Panc1 (cell line): ENCODE measurements around the gene ASMTL. TPM values are rescaled to one million over a fixed set of nuclear protein-coding genes. Genes with fewer than 3 reads are reported as not detected.
"Not testable (repeated sequence)": the region's sequence is repeated elsewhere in the genome, so short reads cannot be mapped to it uniquely, and the experiment has no call there.

Experiments
- ATAC-seq: fragments of 200-7000 bp; cut with Tn5 transposase; 2 replicates; pipeline ENCODE4 v1.9.1; 2020; ENCODE audit warnings: mild to moderate bottlenecking, moderate library complexity
- BruUV-seq: library from RNA; stranded (reverse); fragments of 400-500 nt; replicated peaks from 2 replicates; lab custom pipeline; 2021; lab: Mats Ljungman, UMichigan
- CTCF ChIA-PET: fragments of 300-600 bp; sonication (Branson Sonifier 250); formaldehyde crosslinking; loops from one replicate; lab custom pipeline; 2022; ENCODE audit warnings: antibody characterized with exemption; lab: Charles Lee
- POLR2A ChIA-PET: fragments of 300-600 bp; sonication (Branson Sonifier 250); formaldehyde crosslinking; loops from one replicate; lab custom pipeline; 2022; ENCODE audit warnings: antibody characterized with exemption; lab: Charles Lee
- DNase-seq: peaks from one replicate; pipeline ENCODE4 v3.0.0-alpha.2; 2010; ENCODE audit warnings: low read depth, low spot score
- H3K27ac ChIP-seq: 2 replicates; pipeline ENCODE4 v1.5.1; 2011; ENCODE audit warnings: mild to moderate bottlenecking, low read length, inconsistent platforms
- H3K27me3 ChIP-seq: fragments of 200-500 bp; sonication (Bioruptor generic); 2 replicates; pipeline ENCODE4 v1.6.0; 2014; ENCODE audit warnings: low read length, inconsistent platforms; ENCODE audit not compliant: control insufficient read depth, insufficient read depth
- H3K36me3 ChIP-seq: fragments of 200-500 bp; sonication (Bioruptor generic); 2 replicates; pipeline ENCODE4 v1.5.1; 2014; ENCODE audit warnings: inconsistent platforms, mild to moderate bottlenecking, low read length, moderate library complexity; ENCODE audit not compliant: control insufficient read depth, insufficient read depth
- H3K4me1 ChIP-seq: 2 replicates; pipeline ENCODE4 v1.5.1; 2011; ENCODE audit warnings: inconsistent platforms, mild to moderate bottlenecking, low read length, moderate library complexity; ENCODE audit not compliant: control insufficient read depth, insufficient read depth
- H3K4me3 ChIP-seq, 2 experiments: 2 replicates each; pipeline ENCODE4 v1.5.1; 2011 to 2012; ENCODE audit warnings: low read depth in 2 of 2, low read length in 2 of 2, mild to moderate bottlenecking in 2 of 2, inconsistent platforms in 1 of 2, moderate library complexity in 1 of 2
- H3K9me3 ChIP-seq: fragments of 200-500 bp; sonication (Bioruptor generic); 2 replicates; pipeline ENCODE4 v1.5.1; 2014; ENCODE audit warnings: low read depth, mild to moderate bottlenecking, inconsistent platforms, low read length, moderate library complexity; ENCODE audit not compliant: control insufficient read depth, insufficient read depth
- CTCF ChIP-seq: fragments of 450-650 bp; IDR thresholded peaks from 2 replicates; pipeline ENCODE4 v1.5.1; 2017; ENCODE audit warnings: mild to moderate bottlenecking
- POLR2AphosphoS5 ChIP-seq: IDR thresholded peaks from 2 replicates; pipeline ENCODE4 v1.6.1; 2012; ENCODE audit warnings: mild to moderate bottlenecking, low read depth, low read length, moderate library complexity
- REST ChIP-seq, 2 experiments: IDR thresholded peaks; 2 replicates each; pipeline ENCODE4 v1.6.1; 2011 to 2012; ENCODE audit warnings: low read depth in 2 of 2, control low read depth in 1 of 2, low read length in 1 of 2, mild to moderate bottlenecking in 1 of 2, moderate library complexity in 1 of 2; ENCODE audit not compliant: insufficient read depth in 1 of 2
- SIN3A ChIP-seq: IDR thresholded peaks from 2 replicates; pipeline ENCODE4 v1.6.1; 2012; ENCODE audit warnings: low read depth, mild to moderate bottlenecking, low read length, moderate library complexity, borderline replicate concordance; ENCODE audit not compliant: insufficient read depth
- TCF7L2 ChIP-seq: IDR thresholded peaks from 2 replicates; pipeline ENCODE4 v1.6.1; 2011; ENCODE audit warnings: mild to moderate bottlenecking, low read depth, low read length, inconsistent platforms
- in situ Hi-C: cut with HindIII; loops from 2 replicates; pipeline ENCODE4 v1.10.0; 2016; ENCODE audit warnings: low sequenced_read_pairs, low pct_unique_long_range_greater_than_20kb
- intact Hi-C: fragments of 100-400 bp; cut with micrococcal nuclease; formaldehyde crosslinking; loops from one replicate; pipeline ENCODE4 v1.10.0; 2022; ENCODE audit not compliant: unreplicated experiment
- total RNA-seq: library from RNA; stranded (reverse); gene quantifications from one replicate; pipeline ENCODE4 v1.2.1, GENCODE V29; 2021; ENCODE audit not compliant: unreplicated experiment

Gene ASMTL
- total RNA-seq, 1 experiment from 2014 or later: 16.5 TPM

DNA sequence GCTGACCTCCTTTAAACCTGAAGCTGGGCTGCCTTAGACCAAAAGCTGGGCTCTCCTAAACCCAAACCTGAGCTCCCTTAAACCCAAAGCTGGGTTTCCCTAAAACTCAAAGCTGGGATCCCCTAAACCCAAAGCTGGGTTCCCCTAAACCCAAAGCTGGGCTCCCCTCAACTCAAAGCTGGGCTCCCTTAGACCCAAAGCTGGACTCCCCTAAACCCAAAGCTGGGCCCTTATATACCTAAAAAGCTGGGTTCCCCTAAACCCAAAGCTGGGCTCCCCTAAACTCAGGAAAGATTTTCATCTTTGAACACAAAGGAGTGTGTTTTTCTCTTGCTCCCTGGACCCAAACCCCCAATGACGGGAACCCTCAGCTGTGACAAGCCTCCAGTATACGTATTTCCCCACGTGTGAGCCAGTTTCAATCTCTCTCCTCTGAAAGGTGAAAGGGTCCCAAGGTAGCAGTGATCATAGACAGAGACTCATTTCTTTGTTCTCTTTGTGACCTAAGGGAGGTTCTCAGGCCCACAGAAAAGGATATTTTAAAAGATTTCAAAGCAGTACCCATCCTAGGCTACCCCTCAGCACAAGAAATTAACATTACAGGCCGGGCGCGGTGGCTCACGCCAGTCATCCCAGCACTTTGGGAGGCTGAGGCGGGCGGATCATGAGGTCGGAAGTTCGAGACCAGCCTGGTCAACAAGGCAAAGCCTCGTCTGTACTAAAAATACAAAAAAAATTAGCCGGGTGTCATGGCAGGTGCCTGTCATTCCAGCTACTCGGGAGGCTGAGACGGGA, 31.3 kb upstream of the ASMTL start:
- no TSS peak for BruUV-seq
- H3K4me1 ChIP-seq: no peaks in the 10 kb centered on the region
- ATAC-seq (no peak), DNase-seq (no peak)
- H3K36me3 ChIP-seq: no peaks in the 10 kb centered on the region
- ChIA-PET POLR2A (no interaction called here), CTCF (no interaction called here)
- no peak overlapping the region for H3K27ac ChIP-seq
- in situ Hi-C loops: no loop called here
- intact Hi-C loops: no loop called here
- no peak overlapping the region for H3K4me3 ChIP-seq
- H3K9me3 ChIP-seq: no peaks in the 10 kb centered on the region
- H3K27me3 ChIP-seq: no peaks in the 10 kb centered on the region
- TF ChIP-seq SIN3A (no peak), TCF7L2 (no peak), POLR2AphosphoS5 (no peak), CTCF (no peak), REST (IDR thresholded peaks at IDR 0.05; ENCODE audit: insufficient read depth in 1 of 2, low read depth in 2 of 2, low read length in 1 of 2) (no peak)

- DNase-seq, intact Hi-C loops, CTCF ChIA-PET, H3K36me3 ChIP-seq, BruUV-seq, POLR2A ChIA-PET, H3K4me3 ChIP-seq, ATAC-seq, in situ Hi-C loops, H3K27me3 ChIP-seq, H3K9me3 ChIP-seq, H3K4me1 ChIP-seq: not testable (repeated sequence)
- peak overlapping the region; percentile 59; the same call in 1 of the 2 replicates for H3K27ac ChIP-seq
These were observed 29.8 kb upstream of the ASMTL start for GRCh38 chrX:1482530-1482928.
